A673 (cell line): ENCODE data around the gene FOXD3. TPM values are rescaled to one million over a fixed set of nuclear protein-coding genes. Genes with fewer than 3 reads are reported as not detected.

ENCODE experiments used
- BruUV-seq: library from RNA; stranded (reverse); fragments of 400-500 nt; replicated peaks from 2 replicates; lab custom pipeline; 2021; lab: Mats Ljungman, UMichigan
- CTCF ChIA-PET: fragments of 300-600 bp; sonication (Branson Sonifier 250); formaldehyde crosslinking; loops from one replicate; lab custom pipeline; 2022; ENCODE audit warnings: antibody characterized with exemption; lab: Charles Lee
- POLR2A ChIA-PET: fragments of 300-600 bp; sonication (Branson Sonifier 250); formaldehyde crosslinking; loops from one replicate; lab custom pipeline; 2022; ENCODE audit warnings: antibody characterized with exemption; ENCODE audit not compliant: low non-redundant PET; lab: Charles Lee
- DNase-seq: peaks from one replicate; pipeline ENCODE4 v3.0.0-alpha.2; 2015; ENCODE audit warnings: low spot score
- H3K27ac ChIP-seq: fragments of 200-600 bp; sonication (generic); 2 replicates; pipeline ENCODE4 v1.5.1; 2016; ENCODE audit warnings: mixed run types, low read depth, mild to moderate bottlenecking, mixed read lengths, antibody characterized with exemption, low read length; ENCODE audit not compliant: poor library complexity, severe bottlenecking
- H3K27me3 ChIP-seq: fragments of 200-600 bp; sonication (generic); replicated peaks from 2 replicates; pipeline ENCODE4 v1.6.1; 2017; ENCODE audit warnings: mixed run types, low read depth, mild to moderate bottlenecking, mixed read lengths, antibody characterized with exemption, low read length; ENCODE audit not compliant: insufficient read depth, poor library complexity
- H3K36me3 ChIP-seq: fragments of 200-600 bp; sonication (generic); 2 replicates; pipeline ENCODE4 v1.6.1; 2016; ENCODE audit warnings: mixed run types, mild to moderate bottlenecking, mixed read lengths, antibody characterized with exemption, low read length; ENCODE audit not compliant: insufficient read depth, poor library complexity, severe bottlenecking
- H3K4me1 ChIP-seq: fragments of 200-600 bp; sonication (generic); 2 replicates; pipeline ENCODE4 v1.6.1; 2017; ENCODE audit warnings: mixed run types, mild to moderate bottlenecking, mixed read lengths, antibody characterized with exemption, low read length; ENCODE audit not compliant: insufficient read depth, poor library complexity, severe bottlenecking
- H3K4me3 ChIP-seq: fragments of 200-600 bp; sonication (generic); 2 replicates; pipeline ENCODE4 v1.5.1; 2016; ENCODE audit warnings: low read depth, mixed run types, mild to moderate bottlenecking, mixed read lengths, low read length; ENCODE audit not compliant: poor library complexity, severe bottlenecking
- H3K9me3 ChIP-seq: fragments of 200-600 bp; sonication (generic); 2 replicates; pipeline ENCODE4 v1.6.1; 2016; ENCODE audit warnings: mixed run types, low read depth, mild to moderate bottlenecking, mixed read lengths, antibody characterized with exemption, low read length; ENCODE audit not compliant: poor library complexity, severe bottlenecking
- EZH2 ChIP-seq: fragments of 200-600 bp; sonication (generic); IDR thresholded peaks from 2 replicates; pipeline ENCODE4 v1.6.1; 2017; ENCODE audit warnings: borderline replicate concordance, low read depth, mild to moderate bottlenecking, mixed read lengths, antibody characterized with exemption, low read length; ENCODE audit not compliant: poor library complexity, severe bottlenecking
- intact Hi-C: fragments of 100-400 bp; cut with micrococcal nuclease; formaldehyde crosslinking; loops from one replicate; pipeline ENCODE4 v1.10.0; 2022; ENCODE audit not compliant: unreplicated experiment
- total RNA-seq: library from RNA; stranded (reverse); gene quantifications from 2 replicates; pipeline ENCODE4 v1.2.3, GENCODE V29; 2021
- TF ChIP-seq, protein P1 (sequence below): fragments of 300-800, 200-600 bp; sonication (generic); conservative IDR thresholded peaks from 2 replicates; pipeline ENCODE4 v1.5.1; 2017; ENCODE audit warnings: low read depth, mild to moderate bottlenecking, antibody characterized with exemption, low read length, moderate library complexity, mixed read lengths

FOXD3 gene
- total RNA-seq, 1 experiment from 2014 or later, result 4.7 TPM

DNA sequence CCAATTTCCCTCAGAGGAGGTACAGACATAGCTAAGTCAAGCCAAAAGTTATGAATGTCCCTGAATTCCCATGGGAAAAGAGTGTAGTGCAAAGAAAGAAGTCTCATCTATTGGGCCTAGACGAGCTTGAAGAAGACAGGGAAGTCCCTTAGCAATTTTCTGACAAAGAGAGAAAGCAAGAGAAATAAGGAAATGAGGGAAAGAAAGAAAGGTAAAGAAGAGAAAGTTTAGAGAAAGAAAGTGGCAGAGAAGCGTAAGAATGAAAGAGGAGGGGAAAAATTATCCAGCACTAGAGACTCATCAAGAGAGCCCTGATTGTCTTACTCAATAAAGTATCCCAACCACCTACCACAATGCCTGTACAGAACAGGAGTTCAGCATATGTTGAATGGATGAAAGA lies 40.6 kb upstream of the FOXD3 start:
- Histone ChIP-seq H3K27ac (no peak overlapping the region), H3K27me3 (no peaks in the 10 kb centered on the region), H3K4me3 (no peak overlapping the region), H3K9me3 (no peaks in the 10 kb centered on the region), H3K4me1 (peaks cover 11% of the 10 kb centered on the region), H3K36me3 (no peaks in the 10 kb centered on the region)
- intact Hi-C loops, result no loop called here
- no TSS peak for BruUV-seq
- CTCF ChIA-PET, result no interaction called here
- POLR2A ChIA-PET, result interaction anchor here (0.6 kb wide), 1 partner anchor 403 kb away, joined by 3 read pairs; no protein-coding TSS in a partner anchor
- DNase-seq, result no peak
- TF ChIP-seq EZH2, result no peak
- TF ChIP-seq, protein P1, sequence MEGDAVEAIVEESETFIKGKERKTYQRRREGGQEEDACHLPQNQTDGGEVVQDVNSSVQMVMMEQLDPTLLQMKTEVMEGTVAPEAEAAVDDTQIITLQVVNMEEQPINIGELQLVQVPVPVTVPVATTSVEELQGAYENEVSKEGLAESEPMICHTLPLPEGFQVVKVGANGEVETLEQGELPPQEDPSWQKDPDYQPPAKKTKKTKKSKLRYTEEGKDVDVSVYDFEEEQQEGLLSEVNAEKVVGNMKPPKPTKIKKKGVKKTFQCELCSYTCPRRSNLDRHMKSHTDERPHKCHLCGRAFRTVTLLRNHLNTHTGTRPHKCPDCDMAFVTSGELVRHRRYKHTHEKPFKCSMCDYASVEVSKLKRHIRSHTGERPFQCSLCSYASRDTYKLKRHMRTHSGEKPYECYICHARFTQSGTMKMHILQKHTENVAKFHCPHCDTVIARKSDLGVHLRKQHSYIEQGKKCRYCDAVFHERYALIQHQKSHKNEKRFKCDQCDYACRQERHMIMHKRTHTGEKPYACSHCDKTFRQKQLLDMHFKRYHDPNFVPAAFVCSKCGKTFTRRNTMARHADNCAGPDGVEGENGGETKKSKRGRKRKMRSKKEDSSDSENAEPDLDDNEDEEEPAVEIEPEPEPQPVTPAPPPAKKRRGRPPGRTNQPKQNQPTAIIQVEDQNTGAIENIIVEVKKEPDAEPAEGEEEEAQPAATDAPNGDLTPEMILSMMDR, result no peak

DNA sequence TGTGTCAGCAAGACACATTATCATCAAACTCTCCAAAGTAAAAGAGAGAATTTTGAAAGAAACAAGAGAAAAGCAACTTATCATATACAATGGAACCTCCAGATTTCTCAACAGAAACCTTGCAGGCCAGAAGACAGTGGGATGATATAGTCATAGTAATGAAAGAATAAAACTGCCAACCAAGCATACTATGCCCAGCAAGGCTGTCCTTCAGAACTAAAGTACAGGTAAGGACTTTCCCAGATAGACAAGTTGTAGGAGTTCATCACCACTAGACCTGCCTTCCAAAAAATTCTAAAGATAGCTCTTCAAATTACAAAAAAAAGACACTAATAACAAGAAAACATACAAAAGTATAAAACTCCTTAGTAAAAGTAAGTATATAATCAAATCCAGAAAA lies 33.2 kb upstream of the FOXD3 start:
- no TSS peak for BruUV-seq
- H3K36me3 ChIP-seq, result no peaks in the 10 kb centered on the region
- ChIA-PET POLR2A (no interaction called here), CTCF (no interaction called here)
- H3K9me3 ChIP-seq, result peaks cover 7% of the 10 kb centered on the region
- H3K27ac ChIP-seq, result no peak overlapping the region
- no peak overlapping the region for H3K4me3 ChIP-seq
- no peaks in the 10 kb centered on the region for H3K4me1 ChIP-seq
- intact Hi-C loops, result no loop called here
- H3K27me3 ChIP-seq, result no peaks in the 10 kb centered on the region
- DNase-seq, result no peak
- TF ChIP-seq, protein P1, result no peak
- no peak for TF ChIP-seq EZH2

DNA sequence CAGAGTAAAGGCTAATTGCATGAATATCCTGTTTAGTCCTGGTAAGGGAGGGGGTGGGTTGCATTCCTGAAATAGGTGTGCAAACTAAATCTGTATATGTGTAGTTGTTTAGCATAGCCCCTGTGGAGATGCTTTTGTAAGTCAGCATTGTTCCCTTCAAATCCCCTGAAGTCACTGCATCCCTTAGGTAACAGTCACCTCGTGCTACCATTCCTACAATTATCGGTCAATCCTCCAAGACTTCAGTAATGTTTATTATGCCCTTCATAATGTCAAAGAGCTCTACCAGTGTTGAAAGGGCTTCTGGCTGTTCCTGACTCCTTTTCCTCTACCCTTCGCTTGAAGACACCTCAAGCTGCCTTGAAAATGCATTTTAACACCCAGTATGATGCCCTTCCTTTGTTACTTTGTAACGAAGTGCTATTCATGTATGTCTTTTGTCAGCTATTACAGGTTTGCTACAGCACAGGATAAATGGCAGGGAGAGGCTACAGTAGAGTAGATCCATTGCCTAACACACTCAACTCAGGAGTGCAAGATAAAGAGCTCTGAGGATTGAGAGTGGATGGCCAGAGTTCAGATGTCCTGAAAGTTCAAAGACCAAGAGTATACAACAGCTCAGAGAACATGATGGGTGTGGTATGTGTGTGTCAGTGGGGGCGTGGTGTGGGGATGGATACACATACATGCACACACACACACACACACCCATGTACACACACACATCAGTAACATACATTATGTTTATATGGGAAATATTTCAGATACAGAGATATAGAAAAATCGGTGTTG lies 27.4 kb upstream of the FOXD3 start:
- DNase-seq, result no peak
- H3K9me3 ChIP-seq, result no peaks in the 10 kb centered on the region
- H3K4me3 ChIP-seq, result no peak overlapping the region
- intact Hi-C loops, result no loop called here
- H3K27ac ChIP-seq, result no peak overlapping the region
- CTCF ChIA-PET, result no interaction called here
- no peaks in the 10 kb centered on the region for H3K4me1 ChIP-seq
- H3K36me3 ChIP-seq, result no peaks in the 10 kb centered on the region
- POLR2A ChIA-PET, result no interaction called here
- H3K27me3 ChIP-seq, result no peaks in the 10 kb centered on the region
- no TSS peak for BruUV-seq
- TF ChIP-seq, protein P1, result no peak
- TF ChIP-seq EZH2, result no peak
